SH-SY5Y (cell line): ENCODE data around the gene ARHGAP28.

Source experiments
- GATA2 ChIP-seq: IDR thresholded peaks from 2 replicates; pipeline ENCODE4 v1.6.1; 2011; ENCODE audit warnings: mild to moderate bottlenecking, low read depth, low read length
- GATA3 ChIP-seq: IDR thresholded peaks from 2 replicates; pipeline ENCODE4 v1.6.1; 2011; ENCODE audit warnings: low read depth, mild to moderate bottlenecking, low read length, moderate library complexity

GRCh38 chr18:6782861-6783260 is 53.3 kb downstream of the ARHGAP28 start:
- TF ChIP-seq GATA2 (no peak), GATA3 (no peak)
